Tibial artery (tissue), 4 donors: Measurements from ENCODE around the gene ATP11A.

Experiments used
- DNase-seq, 2 donors: peaks; one replicate each; pipeline ENCODE4 v3.0.0-alpha.2; 2019
- H3K27ac ChIP-seq, 2 donors: fragments of 200-600 bp; sonication (generic) in 1 of 2; 1 replicate in 1 of 2; 2 replicates in 1 of 2; pipeline ENCODE4 v1.5.1; 2018 to 2019; ENCODE audit warnings: mild to moderate bottlenecking in 1 of 2
- H3K27me3 ChIP-seq, 2 donors: fragments of 200-600 bp; sonication (generic) in 1 of 2; one replicate each; pipeline versions ENCODE4 v1.5.1 to v1.6.0; 2016 to 2019
- H3K36me3 ChIP-seq, 3 donors: fragments of 200-600 bp; sonication (generic) in 2 of 3; one replicate each; pipeline ENCODE4 v1.5.1; 2016 to 2019; ENCODE audit warnings: mild to moderate bottlenecking in 2 of 3
- H3K4me1 ChIP-seq, 4 donors: fragments of 200-600 bp; sonication (generic) in 2 of 4; 1 replicate in 3 of 4; 2 replicates in 1 of 4; pipeline ENCODE4 v1.5.1; 2016 to 2019
- H3K4me3 ChIP-seq, 2 donors: fragments of 200-600 bp; sonication (generic) in 1 of 2; 1 replicate in 1 of 2; 2 replicates in 1 of 2; pipeline ENCODE4 v1.5.1; 2018 to 2019; ENCODE audit warnings: mild to moderate bottlenecking in 2 of 2
- H3K9me3 ChIP-seq, 3 donors: fragments of 200-600 bp; sonication (generic) in 1 of 3; one replicate each; pipeline ENCODE4 v1.5.1; 2016 to 2019
- CTCF ChIP-seq, 2 experiments: fragments of 200-600 bp in 1 of 2; fragments of 450-650 bp in 1 of 2; IDR thresholded peaks; one replicate each; pipeline ENCODE4 v1.5.1; 2017 to 2019; ENCODE audit warnings: antibody characterized with exemption in 2 of 2, mild to moderate bottlenecking in 1 of 2, moderate library complexity in 1 of 2
- intact Hi-C: fragments of 100-400 bp; cut with DNase I; formaldehyde crosslinking; loops from one replicate; pipeline ENCODE4 v1.15.0; 2023; ENCODE audit warnings: low total_unique reads

Gene ATP11A

DNA sequence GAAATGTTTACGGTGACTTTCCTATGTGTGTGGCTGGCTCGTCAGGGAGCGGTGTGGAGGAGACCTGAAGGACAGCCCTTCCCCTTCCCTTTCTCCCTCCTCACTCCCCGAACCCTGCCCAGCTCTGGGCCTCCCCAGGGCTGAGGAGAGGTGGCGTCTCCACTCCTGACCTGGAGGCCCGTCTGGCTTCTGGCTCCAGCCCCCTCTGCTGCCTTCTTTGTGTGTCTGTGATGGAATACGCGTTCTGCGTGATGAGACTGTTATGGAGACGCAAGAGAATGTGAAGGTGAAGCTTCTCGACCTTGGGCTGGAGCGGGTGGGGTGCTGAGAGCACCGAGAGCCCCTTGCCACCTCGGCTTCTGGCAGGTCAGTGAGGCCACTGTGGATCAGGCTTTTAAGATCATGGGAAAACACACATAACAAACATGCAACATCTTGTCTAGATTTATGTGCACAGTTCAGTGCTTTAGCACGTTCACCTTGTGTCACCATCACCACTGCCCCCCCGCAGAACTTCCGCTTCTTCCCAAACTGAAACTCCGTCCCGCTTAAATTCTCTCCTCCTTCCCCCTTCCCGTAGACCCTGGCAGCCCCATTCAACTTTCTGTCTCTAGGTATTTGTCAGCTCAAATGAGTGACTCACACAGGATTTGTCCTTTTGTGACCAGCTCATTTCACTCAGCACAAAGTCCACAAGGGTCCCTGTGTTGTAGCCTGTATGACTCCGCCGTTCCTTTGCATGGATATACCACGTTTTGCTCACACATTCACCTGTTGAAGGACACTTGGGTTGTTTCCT lies 24.7 kb downstream of the ATP11A start:
- H3K27me3 ChIP-seq: no peaks in the 10 kb centered on the region
- peaks cover 0 to 8% (median 2%) of the 10 kb centered on the region in 3 donors for H3K9me3 ChIP-seq
- H3K4me3 ChIP-seq: no peak overlapping the region
- TF ChIP-seq CTCF (IDR thresholded peaks at IDR 0.05): no peak
- intact Hi-C loops: no loop called here
- H3K4me1 ChIP-seq: peaks cover 0 to 24% (median 15%) of the 10 kb centered on the region in 4 donors
- peak in 1 of 2 donors; percentile 8 for DNase-seq
- no peak overlapping the region for H3K27ac ChIP-seq
- H3K36me3 ChIP-seq: no peaks in the 10 kb centered on the region

- peaks cover 0 to 8% (median 2%) of the 10 kb centered on the region in 3 donors for H3K9me3 ChIP-seq
- H3K27ac ChIP-seq: no peak overlapping the region
- TF ChIP-seq CTCF (IDR thresholded peaks at IDR 0.05): no peak
- peak in 1 of 2 donors; percentile 60 for DNase-seq
- H3K4me1 ChIP-seq: peaks cover 0 to 24% (median 15%) of the 10 kb centered on the region in 4 donors
- intact Hi-C loops: no loop called here
- H3K36me3 ChIP-seq: no peaks in the 10 kb centered on the region
- no peaks in the 10 kb centered on the region for H3K27me3 ChIP-seq
- H3K4me3 ChIP-seq: no peak overlapping the region
Measured at GRCh38 chr13:112715210-112715609, 25.4 kb downstream of the ATP11A start.

DNA sequence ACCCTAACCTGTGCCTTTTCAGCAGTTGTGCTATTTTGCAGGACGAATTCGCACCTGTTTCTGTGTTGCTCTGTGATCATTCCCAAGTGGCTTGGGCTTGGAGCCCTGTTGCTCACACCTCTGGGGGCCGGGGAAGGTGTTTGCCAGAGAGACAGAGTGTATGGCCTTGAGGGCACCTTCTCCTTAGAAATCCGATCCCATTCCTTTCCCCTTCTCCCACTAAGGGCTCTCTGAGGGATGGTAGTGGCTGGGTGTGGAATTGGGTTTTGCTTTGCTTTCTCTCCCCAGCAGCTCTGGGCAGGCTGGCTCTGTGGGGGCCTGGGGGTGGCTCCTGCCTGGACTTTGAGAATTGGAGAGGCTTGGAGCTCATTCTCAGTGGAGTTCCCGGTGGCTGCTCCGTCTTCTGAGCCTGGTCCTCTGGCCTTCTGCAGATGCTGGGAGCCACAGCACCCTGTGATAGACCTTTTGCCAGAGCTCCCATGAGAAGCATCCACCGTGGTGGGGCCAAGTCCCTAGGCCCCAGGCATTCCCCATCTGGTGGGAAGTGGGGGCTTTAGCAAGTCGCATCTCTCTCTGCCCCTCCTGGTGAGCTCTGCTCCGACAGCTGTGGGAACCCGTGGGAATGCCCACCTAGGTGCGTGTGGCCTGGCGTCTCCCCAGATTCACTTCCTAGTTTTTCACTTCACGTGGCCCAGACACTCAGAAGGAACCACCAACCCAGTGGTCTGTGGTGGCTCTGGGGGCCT lies 26.1 kb downstream of the ATP11A start:
- Histone ChIP-seq H3K36me3 (no peaks in the 10 kb centered on the region), H3K27ac (no peak overlapping the region), H3K4me1 (peaks cover 0 to 17% (median 13%) of the 10 kb centered on the region in 4 donors), H3K9me3 (peaks cover 0 to 8% (median 2%) of the 10 kb centered on the region in 3 donors), H3K4me3 (no peak overlapping the region), H3K27me3 (no peaks in the 10 kb centered on the region)
- intact Hi-C loops: no loop called here
- no peak for TF ChIP-seq CTCF (IDR thresholded peaks at IDR 0.05)
- DNase-seq: peak in 1 of 2 donors; percentile 62

DNA sequence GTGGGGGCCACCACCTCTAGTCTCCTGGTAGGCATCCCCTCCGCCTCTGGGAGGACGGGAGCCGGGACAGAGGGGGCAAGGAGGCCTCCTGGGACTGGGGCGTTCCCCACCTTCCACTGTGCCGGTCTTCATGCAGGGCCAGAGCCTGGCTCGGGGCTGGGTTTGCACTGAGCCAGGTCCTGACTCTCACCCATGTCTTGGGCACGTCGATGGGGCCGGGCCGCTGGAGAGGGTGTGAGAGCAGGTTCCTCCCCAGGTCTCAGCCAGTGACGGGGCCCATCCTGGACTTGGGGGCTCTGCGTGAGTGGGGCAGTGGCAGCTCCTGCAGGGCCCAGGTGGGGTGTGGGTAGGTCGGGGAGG lies 26.6 kb downstream of the ATP11A start:
- intact Hi-C loops: no loop called here
- no peaks in the 10 kb centered on the region for H3K36me3 ChIP-seq
- no peak for TF ChIP-seq CTCF (IDR thresholded peaks at IDR 0.05)
- peaks cover 0 to 12% (median 8%) of the 10 kb centered on the region in 4 donors for H3K4me1 ChIP-seq
- H3K27ac ChIP-seq: no peak overlapping the region
- H3K27me3 ChIP-seq: no peaks in the 10 kb centered on the region
- H3K9me3 ChIP-seq: peaks cover 0 to 8% (median 2%) of the 10 kb centered on the region in 3 donors
- H3K4me3 ChIP-seq: no peak overlapping the region
- DNase-seq: peak in 1 of 2 donors; percentile 60

DNA sequence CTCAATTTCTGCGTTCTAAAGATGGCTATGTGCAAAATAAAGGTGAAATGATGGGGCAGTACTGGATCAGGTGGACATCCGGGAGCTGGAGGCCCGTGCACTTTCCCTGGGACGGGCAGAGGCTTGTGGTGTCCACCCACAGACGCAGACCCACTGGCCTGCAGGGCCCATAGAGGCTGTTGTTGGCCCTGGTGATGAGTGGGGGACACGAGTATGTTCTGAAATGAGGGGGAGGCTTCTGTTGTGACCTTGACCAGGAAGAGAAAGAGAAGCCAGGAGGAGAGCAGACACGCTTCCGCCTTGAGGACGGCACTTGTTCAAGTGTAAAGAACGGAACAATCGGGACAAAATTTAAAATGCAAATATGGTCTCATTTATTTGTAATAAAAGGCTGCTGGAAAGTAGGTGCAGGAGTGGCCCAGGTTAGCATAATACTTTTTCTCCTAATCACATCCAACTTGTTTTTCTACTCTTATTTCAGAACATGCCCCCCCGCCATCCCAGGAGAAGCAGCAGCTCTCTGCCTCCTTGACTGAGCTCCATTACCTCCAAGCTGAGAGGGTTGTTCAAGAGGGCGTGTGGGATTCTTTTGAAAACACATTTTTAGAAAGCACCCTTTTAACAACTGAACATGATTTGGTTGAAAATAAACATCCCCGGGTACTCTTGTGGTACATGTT lies 27.1 kb downstream of the ATP11A start:
- Histone ChIP-seq H3K27ac (no peak overlapping the region), H3K27me3 (no peaks in the 10 kb centered on the region), H3K4me1 (peaks cover 0 to 6% (median 4%) of the 10 kb centered on the region in 4 donors), H3K4me3 (no peak overlapping the region), H3K9me3 (peaks cover 0 to 8% (median 2%) of the 10 kb centered on the region in 3 donors), H3K36me3 (no peaks in the 10 kb centered on the region)
- no peak for TF ChIP-seq CTCF (IDR thresholded peaks at IDR 0.05)
- DNase-seq: peak in 1 of 2 donors; percentile 39
- intact Hi-C loops: no loop called here
